Fibroblast of lung (primary cell): ENCODE data around the gene HS1BP3. TPM values are rescaled to one million over a fixed set of nuclear protein-coding genes. Genes with fewer than 3 reads are reported as not detected.

Source experiments
- DNase-seq, 2 donors: peaks; one replicate each; pipeline versions ENCODE4 v3.0.0 to v3.0.0-alpha.2; 2010; ENCODE audit warnings: low read depth in 2 of 2
- H2AFZ ChIP-seq: 2 replicates; pipeline ENCODE4 v1.5.1; 2012; ENCODE audit warnings: low read length, control low read depth, inconsistent platforms
- H3K27ac ChIP-seq: 2 replicates; pipeline ENCODE4 v1.5.1; 2011; ENCODE audit warnings: low read length, control low read depth; ENCODE audit not compliant: insufficient read depth
- H3K27me3 ChIP-seq: 2 replicates; pipeline ENCODE4 v1.5.1; 2011; ENCODE audit warnings: mild to moderate bottlenecking, low read length; ENCODE audit not compliant: control insufficient read depth, insufficient read depth
- H3K36me3 ChIP-seq: 2 replicates; pipeline ENCODE4 v1.5.1; 2011; ENCODE audit warnings: low read length; ENCODE audit not compliant: control insufficient read depth, insufficient read depth
- H3K4me1 ChIP-seq: 2 replicates; pipeline ENCODE4 v1.5.1; 2011; ENCODE audit warnings: low read length; ENCODE audit not compliant: control insufficient read depth, insufficient read depth; ENCODE audit errors: extremely low read depth
- H3K4me2 ChIP-seq: 2 replicates; pipeline ENCODE4 v1.5.1; 2011; ENCODE audit warnings: low read length, control low read depth; ENCODE audit not compliant: insufficient read depth; ENCODE audit errors: extremely low read depth
- H3K4me3 ChIP-seq, 4 experiments: fragments of 200-600 bp in 1 of 4; sonication (generic) in 1 of 4; replicated peaks in 1 of 4; 2 replicates each; pipeline ENCODE4 v1.5.1; 2011 to 2016; ENCODE audit warnings: low read length in 4 of 4, low read depth in 3 of 4, mild to moderate bottlenecking in 3 of 4, control low read depth in 2 of 4, inconsistent platforms in 1 of 4, mixed read lengths in 1 of 4; ENCODE audit not compliant: insufficient read depth in 1 of 4; ENCODE audit errors: control extremely low read depth in 1 of 4
- H3K79me2 ChIP-seq: 2 replicates; pipeline ENCODE4 v1.5.1; 2012; ENCODE audit warnings: mild to moderate bottlenecking, low read length, inconsistent platforms; ENCODE audit not compliant: control insufficient read depth, insufficient read depth
- H3K9ac ChIP-seq: 2 replicates; pipeline ENCODE4 v1.5.1; 2011; ENCODE audit warnings: mild to moderate bottlenecking, low read length, control low read depth; ENCODE audit not compliant: insufficient read depth
- H3K9me3 ChIP-seq: 2 replicates; pipeline ENCODE4 v1.5.1; 2012; ENCODE audit warnings: low read depth, low read length; ENCODE audit not compliant: control insufficient read depth, insufficient read depth
- H4K20me1 ChIP-seq: 2 replicates; pipeline ENCODE4 v1.5.1; 2011; ENCODE audit warnings: low read length; ENCODE audit not compliant: control insufficient read depth, insufficient read depth; ENCODE audit errors: extremely low read depth
- CTCF ChIP-seq, 2 donors: IDR thresholded peaks in 1 of 2; conservative IDR thresholded peaks in 1 of 2; 1 replicate in 1 of 2; 2 replicates in 1 of 2; pipeline ENCODE4 v1.5.1; 2011 to 2012; ENCODE audit warnings: low read length in 2 of 2, control low read depth in 1 of 2, inconsistent platforms in 1 of 2, low read depth in 1 of 2, mild to moderate bottlenecking in 1 of 2
- EZH2 ChIP-seq: IDR thresholded peaks from 2 replicates; pipeline ENCODE4 v1.5.1; 2012; ENCODE audit warnings: low read length, control low read depth, mild to moderate bottlenecking; ENCODE audit errors: missing control alignments
- polyA plus RNA-seq, 2 donors: library from polyadenylated mRNA; depleted of rRNA in 1 of 2; stranded (reverse) in 1 of 2; unstranded in 1 of 2; fragments of >200 nt; gene quantifications; 2 replicates each; pipeline ENCODE4 v1.2.1, GENCODE V29; 2011 to 2012; ENCODE audit warnings: missing spikeins in 1 of 2
- total RNA-seq: library from RNA; depleted of rRNA; stranded (reverse); fragments of >200 nt; gene quantifications from 2 replicates; pipeline ENCODE4 v1.2.1, GENCODE V29; 2014

Gene HS1BP3
- total and polyA plus RNA-seq, 2 donors (not counting 1 experiment from before 2014, with no cell fraction given): 17.8 to 38.1 TPM

DNA sequence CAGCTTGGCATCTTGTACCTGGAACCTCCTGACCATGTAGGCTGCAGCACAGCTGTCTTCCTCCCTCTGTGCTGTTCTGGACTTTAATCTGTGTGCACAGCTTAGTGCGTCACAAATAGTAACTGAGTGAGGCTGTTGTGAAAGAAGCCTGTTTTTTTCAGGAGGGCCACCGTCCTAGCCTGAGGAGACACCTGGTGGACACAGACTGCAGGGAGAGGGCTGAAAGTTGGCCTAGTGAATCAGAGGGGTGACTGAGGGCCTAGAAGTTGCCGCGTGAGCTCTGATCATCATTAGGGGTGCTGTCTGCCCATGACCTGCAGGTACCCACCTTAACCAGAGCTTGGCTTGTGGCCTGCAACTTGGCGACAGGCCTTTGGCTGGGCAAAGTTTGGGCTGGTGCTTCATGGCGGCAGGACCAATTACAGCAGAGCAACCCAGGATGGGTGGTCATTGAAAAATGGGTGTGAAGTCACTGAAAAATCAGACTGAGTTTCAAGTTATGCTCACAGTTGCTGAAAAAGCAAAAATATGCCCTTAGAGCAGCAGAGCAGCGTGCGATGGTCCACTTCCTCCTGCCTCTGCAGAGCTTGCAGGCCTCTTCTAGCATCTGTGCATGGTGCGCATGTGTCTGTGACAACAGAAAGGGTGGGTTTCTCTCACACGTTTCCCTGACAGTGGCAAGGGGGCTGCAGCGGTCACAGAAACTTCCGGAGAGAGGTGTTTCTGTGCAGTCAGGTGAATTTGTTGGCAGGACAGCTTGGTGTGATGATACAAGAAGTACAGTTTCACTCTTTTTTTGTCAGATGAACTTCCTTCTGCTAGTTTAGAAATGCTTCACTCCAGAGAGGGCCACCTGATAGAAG is 25.7 kb upstream of the HS1BP3 start:
- no peak for DNase-seq
- peaks cover 2% of the 10 kb centered on the region for H3K36me3 ChIP-seq
- H3K9me3 ChIP-seq: no peaks in the 10 kb centered on the region
- H3K9ac ChIP-seq: no peak overlapping the region
- no peaks in the 10 kb centered on the region for H4K20me1 ChIP-seq
- no peak overlapping the region for H2AFZ ChIP-seq
- H3K4me1 ChIP-seq: peaks cover 7% of the 10 kb centered on the region
- H3K79me2 ChIP-seq: no peaks in the 10 kb centered on the region
- no peak overlapping the region for H3K27ac ChIP-seq
- no peak for TF ChIP-seq EZH2
- TF ChIP-seq CTCF (conservative IDR thresholded peaks at IDR 0.05 in 1 of 2, IDR thresholded peaks at IDR 0.05 in 1 of 2; ENCODE audit: low read depth in 1 of 2, low read length in 2 of 2): no peak
- H3K4me2 ChIP-seq: no peak overlapping the region
- peaks cover 15% of the 10 kb centered on the region for H3K27me3 ChIP-seq
- no peak overlapping the region for H3K4me3 ChIP-seq

DNA sequence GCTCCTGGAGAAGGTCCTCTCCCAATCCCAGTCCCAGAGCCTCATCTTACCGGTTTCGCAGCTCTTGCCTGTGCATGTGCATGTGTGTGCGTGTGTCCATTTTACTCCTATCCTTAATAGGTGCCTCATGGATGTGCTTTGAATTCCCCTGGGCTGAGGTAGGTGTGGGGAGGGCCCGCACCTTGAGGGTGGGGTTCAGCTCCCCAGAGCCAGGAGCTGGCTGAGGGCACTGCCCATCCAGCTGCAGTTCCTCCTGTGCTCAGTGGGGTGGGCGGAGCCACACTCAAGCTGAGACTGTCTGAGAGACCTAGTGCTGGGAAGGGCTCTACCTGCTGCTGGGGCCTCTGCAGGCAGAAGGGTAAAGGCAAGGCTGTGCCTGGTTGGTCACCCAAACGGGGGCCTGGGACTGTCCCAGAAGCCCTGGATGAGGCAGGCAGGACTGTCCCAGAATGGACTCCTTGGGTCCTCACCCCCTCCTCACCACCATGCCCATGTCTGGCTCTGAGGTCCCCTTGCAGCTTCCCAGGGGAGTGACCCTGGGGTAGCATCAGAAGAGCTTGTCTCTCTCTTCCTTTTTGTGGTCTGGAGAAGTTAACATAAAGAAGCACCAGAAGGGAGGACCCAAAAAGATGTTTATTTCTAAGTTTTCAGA is 24.9 kb upstream of the HS1BP3 start:
- H3K79me2 ChIP-seq: no peaks in the 10 kb centered on the region
- peaks cover 7% of the 10 kb centered on the region for H3K4me1 ChIP-seq
- no peak overlapping the region for H2AFZ ChIP-seq
- no peak for TF ChIP-seq CTCF (conservative IDR thresholded peaks at IDR 0.05 in 1 of 2, IDR thresholded peaks at IDR 0.05 in 1 of 2; ENCODE audit: low read depth in 1 of 2, low read length in 2 of 2)
- TF ChIP-seq EZH2: no peak
- no peak for DNase-seq
- H3K27ac ChIP-seq: no peak overlapping the region
- H3K9ac ChIP-seq: no peak overlapping the region
- no peak overlapping the region for H3K4me2 ChIP-seq
- no peak overlapping the region for H3K4me3 ChIP-seq
- no peaks in the 10 kb centered on the region for H4K20me1 ChIP-seq
- H3K27me3 ChIP-seq: peaks cover 22% of the 10 kb centered on the region
- H3K9me3 ChIP-seq: no peaks in the 10 kb centered on the region
- peaks cover 2% of the 10 kb centered on the region for H3K36me3 ChIP-seq

DNA sequence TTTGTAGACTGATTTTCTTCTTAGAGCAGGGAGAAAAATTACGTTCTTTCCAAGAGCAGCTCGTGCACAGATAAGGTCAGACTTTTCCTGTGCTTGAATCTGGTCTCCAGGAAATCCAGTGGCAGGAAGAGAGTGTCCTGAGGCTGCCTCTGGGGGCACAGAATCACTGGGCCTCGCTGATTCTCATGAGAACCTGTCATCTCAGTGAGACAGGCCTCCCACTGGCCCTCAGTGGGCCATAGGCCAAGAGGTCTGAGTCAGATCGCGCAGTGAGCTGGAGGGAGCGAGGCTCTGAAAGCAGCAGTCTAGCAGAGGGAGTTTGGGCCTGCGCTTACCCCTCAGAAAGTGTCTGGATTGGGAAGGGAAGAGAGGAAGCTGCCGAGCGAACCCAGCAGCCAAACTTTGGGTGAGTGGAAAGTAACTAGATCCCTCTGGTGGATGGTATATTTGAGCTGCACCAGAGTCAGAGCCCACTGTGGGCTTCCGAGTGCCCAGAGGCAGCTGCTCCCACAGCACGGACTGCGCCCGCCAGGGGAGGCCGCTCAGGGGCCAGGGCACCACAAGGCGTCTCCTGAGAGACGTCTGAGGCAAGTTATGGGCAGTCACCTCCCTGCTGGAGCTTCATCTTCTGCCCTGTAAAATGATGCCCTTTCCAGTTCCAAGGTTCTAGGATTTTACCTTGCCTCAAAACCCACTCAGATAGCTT is 24.2 kb upstream of the HS1BP3 start:
- Histone ChIP-seq H3K27me3 (peaks cover 29% of the 10 kb centered on the region), H3K79me2 (no peaks in the 10 kb centered on the region), H3K4me3 (no peak overlapping the region), H3K9ac (no peak overlapping the region), H4K20me1 (no peaks in the 10 kb centered on the region), H3K9me3 (no peaks in the 10 kb centered on the region), H3K4me1 (peaks cover 7% of the 10 kb centered on the region), H3K36me3 (no peaks in the 10 kb centered on the region), H3K4me2 (peak overlapping the region; percentile 33), H2AFZ (no peak overlapping the region), H3K27ac (peak overlapping the region; percentile 16)
- TF ChIP-seq EZH2 (no peak), CTCF (conservative IDR thresholded peaks at IDR 0.05 in 1 of 2, IDR thresholded peaks at IDR 0.05 in 1 of 2; ENCODE audit: low read depth in 1 of 2, low read length in 2 of 2) (peak in 1 of 2 donors; percentile 4)
- peak; percentile 77 to 81 for DNase-seq
